Measurements from ENCODE around the gene GPATCH2L.
A peak's percentile ranks its signal among the peaks of the same experiment; 100 is the strongest.

Gene GPATCH2L

GRCh38 chr14:76151398-76152332 is at the start of gene GPATCH2L:
GPATCH2L (plus strand) TSS chr14:76151922; CDS start chr14:76154364, 2,442 bp downstream.
- peak; percentile 86 for DNase-seq

GRCh38 chr14:76104802-76105355 is 46.8 kb upstream of the GPATCH2L start:
- DNase-seq, result no peak

GRCh38 chr14:76106188-76106587 is 45.5 kb upstream of the GPATCH2L start:
- DNase-seq, result no peak

GRCh38 chr14:76109087-76109880 is 42.4 kb upstream of the GPATCH2L start:
- DNase-seq, result no peak

GRCh38 chr14:76112889-76113624 is 38.7 kb upstream of the GPATCH2L start:
- no peak for DNase-seq

GRCh38 chr14:76113691-76114090 is 38.0 kb upstream of the GPATCH2L start:
- DNase-seq, result no peak

- DNase-seq, result no peak
Observed at GRCh38 chr14:76115010-76115422, 36.7 kb upstream of the GPATCH2L start.

- DNase-seq, result peak; percentile 60
Observed at GRCh38 chr14:76117789-76118484, 33.8 kb upstream of the GPATCH2L start.

GRCh38 chr14:76118594-76118993 is 33.1 kb upstream of the GPATCH2L start:
- DNase-seq, result no peak

GRCh38 chr14:76121089-76121748 is 30.5 kb upstream of the GPATCH2L start:
- DNase-seq, result no peak

GRCh38 chr14:76123426-76124225 is 28.1 kb upstream of the GPATCH2L start:
- no peak for DNase-seq

- no peak for DNase-seq
Observed at GRCh38 chr14:76125511-76125910, 26.2 kb upstream of the GPATCH2L start.

GRCh38 chr14:76126076-76126475 is 25.6 kb upstream of the GPATCH2L start:
- DNase-seq, result no peak

GRCh38 chr14:76129851-76130576 is 21.7 kb upstream of the GPATCH2L start:
- DNase-seq, result no peak

- DNase-seq, result no peak
Observed at GRCh38 chr14:76131071-76131965, 20.4 kb upstream of the GPATCH2L start.

GRCh38 chr14:76133103-76133502 is 18.6 kb upstream of the GPATCH2L start:
- no peak for DNase-seq

GRCh38 chr14:76134231-76134630 is 17.5 kb upstream of the GPATCH2L start:
- DNase-seq, result no peak

- no peak for DNase-seq
Observed at GRCh38 chr14:76135722-76136121, 16.0 kb upstream of the GPATCH2L start.

All from NCI-H1092 treated with DMSO at 0.1 percent for 48 hours (cell line).